ENCODE results near the gene SARM1. TPM values are rescaled to one million over a fixed set of nuclear protein-coding genes. Genes with fewer than 3 reads are reported as not detected.

The SARM1 gene
- total RNA-seq, 1 experiment from 2014 or later, result 37.7 TPM

GRCh38 chr17:28381141-28381825 lies 9.8 kb downstream of the SARM1 start:
- intact Hi-C loops (cut with micrococcal nuclease; ENCODE audit: unreplicated experiment), result no loop called here
- POLR2A ChIA-PET (ENCODE audit: low non-redundant PET), result no interaction called here
- DNase-seq (ENCODE audit: low spot score), result no peak
- Histone ChIP-seq H3K4me1 (ENCODE audit: insufficient read depth, low read length, poor library complexity, severe bottlenecking) (no peaks in the 10 kb centered on the region), H3K27ac (ENCODE audit: low read depth, low read length, poor library complexity, severe bottlenecking) (no peak overlapping the region), H3K36me3 (ENCODE audit: insufficient read depth, low read length, poor library complexity, severe bottlenecking) (no peaks in the 10 kb centered on the region), H3K9me3 (ENCODE audit: low read depth, low read length, poor library complexity, severe bottlenecking) (no peaks in the 10 kb centered on the region), H3K4me3 (ENCODE audit: low read depth, low read length, poor library complexity, severe bottlenecking) (no peak overlapping the region), H3K27me3 (replicated peaks; ENCODE audit: insufficient read depth, low read depth, low read length, poor library complexity) (no peaks in the 10 kb centered on the region)
- TF ChIP-seq CTCF (conservative IDR thresholded peaks at IDR 0.05; ENCODE audit: low read depth, low read length) (no peak), EZH2 (IDR thresholded peaks at IDR 0.05; ENCODE audit: borderline replicate concordance, low read depth, low read length, poor library complexity, severe bottlenecking) (no peak)
- CTCF ChIA-PET, result no interaction called here
- BruUV-seq (replicated peaks), result no TSS peak

GRCh38 chr17:28384281-28385036 lies 13.0 kb downstream of the SARM1 start:
- H3K27me3 ChIP-seq (replicated peaks; ENCODE audit: insufficient read depth, low read depth, low read length, poor library complexity), result no peaks in the 10 kb centered on the region
- H3K9me3 ChIP-seq (ENCODE audit: low read depth, low read length, poor library complexity, severe bottlenecking), result no peaks in the 10 kb centered on the region
- no peak overlapping the region for H3K4me3 ChIP-seq (ENCODE audit: low read depth, low read length, poor library complexity, severe bottlenecking)
- H3K27ac ChIP-seq (ENCODE audit: low read depth, low read length, poor library complexity, severe bottlenecking), result no peak overlapping the region
- CTCF ChIA-PET, result no interaction called here
- no TSS peak for BruUV-seq (replicated peaks)
- DNase-seq (ENCODE audit: low spot score), result no peak
- intact Hi-C loops (cut with micrococcal nuclease; ENCODE audit: unreplicated experiment), result no loop called here
- POLR2A ChIA-PET (ENCODE audit: low non-redundant PET), result no interaction called here
- no peaks in the 10 kb centered on the region for H3K4me1 ChIP-seq (ENCODE audit: insufficient read depth, low read length, poor library complexity, severe bottlenecking)
- no peak for TF ChIP-seq EZH2 (IDR thresholded peaks at IDR 0.05; ENCODE audit: borderline replicate concordance, low read depth, low read length, poor library complexity, severe bottlenecking)
- no peak for TF ChIP-seq CTCF (conservative IDR thresholded peaks at IDR 0.05; ENCODE audit: low read depth, low read length)
- peaks cover 11% of the 10 kb centered on the region for H3K36me3 ChIP-seq (ENCODE audit: insufficient read depth, low read length, poor library complexity, severe bottlenecking)

- TF ChIP-seq EZH2 (IDR thresholded peaks at IDR 0.05; ENCODE audit: borderline replicate concordance, low read depth, low read length, poor library complexity, severe bottlenecking) (no peak), CTCF (conservative IDR thresholded peaks at IDR 0.05; ENCODE audit: low read depth, low read length) (no peak)
- no peak overlapping the region for H3K27ac ChIP-seq (ENCODE audit: low read depth, low read length, poor library complexity, severe bottlenecking)
- no peaks in the 10 kb centered on the region for H3K4me1 ChIP-seq (ENCODE audit: insufficient read depth, low read length, poor library complexity, severe bottlenecking)
- H3K36me3 ChIP-seq (ENCODE audit: insufficient read depth, low read length, poor library complexity, severe bottlenecking), result peaks cover 16% of the 10 kb centered on the region
- no peaks in the 10 kb centered on the region for H3K27me3 ChIP-seq (replicated peaks; ENCODE audit: insufficient read depth, low read depth, low read length, poor library complexity)
- H3K9me3 ChIP-seq (ENCODE audit: low read depth, low read length, poor library complexity, severe bottlenecking), result no peaks in the 10 kb centered on the region
- intact Hi-C loops (cut with micrococcal nuclease; ENCODE audit: unreplicated experiment), result no loop called here
- no peak for DNase-seq (ENCODE audit: low spot score)
- ChIA-PET POLR2A (ENCODE audit: low non-redundant PET) (no interaction called here), CTCF (no interaction called here)
- no TSS peak for BruUV-seq (replicated peaks)
- no peak overlapping the region for H3K4me3 ChIP-seq (ENCODE audit: low read depth, low read length, poor library complexity, severe bottlenecking)
Measured at GRCh38 chr17:28385037-28385400, 13.5 kb downstream of the SARM1 start.

All from A673 (cell line).